Measurements from ENCODE around the gene MKX. TPM values are rescaled to one million over a fixed set of nuclear protein-coding genes. Genes with fewer than 3 reads are reported as not detected.

Gene MKX
- total and polyA plus RNA-seq, 4 donors = 0.57 to 3.0 (median 2.0) TPM; not detected in 1

DNA sequence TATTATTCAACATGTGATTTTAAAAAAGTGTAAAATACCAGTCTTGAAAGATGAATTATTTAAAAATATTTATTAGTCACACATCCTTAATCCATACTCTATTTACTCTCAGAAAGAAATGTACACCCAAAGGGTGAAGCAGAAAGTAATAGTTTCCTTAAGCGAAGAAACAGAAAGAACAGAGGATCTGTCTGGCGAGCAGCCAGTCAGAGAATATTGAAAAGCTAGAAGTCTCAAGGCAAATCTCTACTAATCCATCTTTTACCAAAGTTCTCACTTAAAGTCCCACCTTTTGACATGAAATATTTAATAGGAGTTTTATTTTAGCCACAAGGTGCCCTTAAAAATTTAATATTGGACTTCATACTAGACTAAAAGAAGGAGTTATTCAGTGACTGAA, 46.7 kb downstream of the MKX start:
- WGBS = 98% methylated on average over 2 of the region's 2 CpGs
- no peak overlapping the region for H3K4me3 ChIP-seq (ENCODE audit: low read depth in 1 of 3, low read length in 3 of 3)
- no peaks in the 10 kb centered on the region for H3K36me3 ChIP-seq (ENCODE audit: control insufficient read depth in 4 of 4, insufficient read depth in 3 of 4, low read depth in 1 of 4, low read length in 3 of 4)
- TF ChIP-seq SP1 (IDR thresholded peaks at IDR 0.05) (no peak), YY1 (IDR thresholded peaks at IDR 0.05) (no peak), HNF4A (conservative IDR thresholded peaks at IDR 0.05) (no peak), HNF4G (IDR thresholded peaks at IDR 0.05) (no peak), JUND (IDR thresholded peaks at IDR 0.05) (no peak), FOXA2 (IDR thresholded peaks at IDR 0.05) (no peak), RAD21 (IDR thresholded peaks at IDR 0.05) (no peak), TAF1 (conservative IDR thresholded peaks at IDR 0.05) (no peak), EGR1 (IDR thresholded peaks at IDR 0.05; ENCODE audit: low read depth in 2 of 2) (no peak)
- TF ChIP-seq, protein P1, sequence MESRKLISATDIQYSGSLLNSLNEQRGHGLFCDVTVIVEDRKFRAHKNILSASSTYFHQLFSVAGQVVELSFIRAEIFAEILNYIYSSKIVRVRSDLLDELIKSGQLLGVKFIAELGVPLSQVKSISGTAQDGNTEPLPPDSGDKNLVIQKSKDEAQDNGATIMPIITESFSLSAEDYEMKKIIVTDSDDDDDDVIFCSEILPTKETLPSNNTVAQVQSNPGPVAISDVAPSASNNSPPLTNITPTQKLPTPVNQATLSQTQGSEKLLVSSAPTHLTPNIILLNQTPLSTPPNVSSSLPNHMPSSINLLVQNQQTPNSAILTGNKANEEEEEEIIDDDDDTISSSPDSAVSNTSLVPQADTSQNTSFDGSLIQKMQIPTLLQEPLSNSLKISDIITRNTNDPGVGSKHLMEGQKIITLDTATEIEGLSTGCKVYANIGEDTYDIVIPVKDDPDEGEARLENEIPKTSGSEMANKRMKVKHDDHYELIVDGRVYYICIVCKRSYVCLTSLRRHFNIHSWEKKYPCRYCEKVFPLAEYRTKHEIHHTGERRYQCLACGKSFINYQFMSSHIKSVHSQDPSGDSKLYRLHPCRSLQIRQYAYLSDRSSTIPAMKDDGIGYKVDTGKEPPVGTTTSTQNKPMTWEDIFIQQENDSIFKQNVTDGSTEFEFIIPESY (IDR thresholded peaks at IDR 0.05) = no peak
- TF ChIP-seq, protein P2, sequence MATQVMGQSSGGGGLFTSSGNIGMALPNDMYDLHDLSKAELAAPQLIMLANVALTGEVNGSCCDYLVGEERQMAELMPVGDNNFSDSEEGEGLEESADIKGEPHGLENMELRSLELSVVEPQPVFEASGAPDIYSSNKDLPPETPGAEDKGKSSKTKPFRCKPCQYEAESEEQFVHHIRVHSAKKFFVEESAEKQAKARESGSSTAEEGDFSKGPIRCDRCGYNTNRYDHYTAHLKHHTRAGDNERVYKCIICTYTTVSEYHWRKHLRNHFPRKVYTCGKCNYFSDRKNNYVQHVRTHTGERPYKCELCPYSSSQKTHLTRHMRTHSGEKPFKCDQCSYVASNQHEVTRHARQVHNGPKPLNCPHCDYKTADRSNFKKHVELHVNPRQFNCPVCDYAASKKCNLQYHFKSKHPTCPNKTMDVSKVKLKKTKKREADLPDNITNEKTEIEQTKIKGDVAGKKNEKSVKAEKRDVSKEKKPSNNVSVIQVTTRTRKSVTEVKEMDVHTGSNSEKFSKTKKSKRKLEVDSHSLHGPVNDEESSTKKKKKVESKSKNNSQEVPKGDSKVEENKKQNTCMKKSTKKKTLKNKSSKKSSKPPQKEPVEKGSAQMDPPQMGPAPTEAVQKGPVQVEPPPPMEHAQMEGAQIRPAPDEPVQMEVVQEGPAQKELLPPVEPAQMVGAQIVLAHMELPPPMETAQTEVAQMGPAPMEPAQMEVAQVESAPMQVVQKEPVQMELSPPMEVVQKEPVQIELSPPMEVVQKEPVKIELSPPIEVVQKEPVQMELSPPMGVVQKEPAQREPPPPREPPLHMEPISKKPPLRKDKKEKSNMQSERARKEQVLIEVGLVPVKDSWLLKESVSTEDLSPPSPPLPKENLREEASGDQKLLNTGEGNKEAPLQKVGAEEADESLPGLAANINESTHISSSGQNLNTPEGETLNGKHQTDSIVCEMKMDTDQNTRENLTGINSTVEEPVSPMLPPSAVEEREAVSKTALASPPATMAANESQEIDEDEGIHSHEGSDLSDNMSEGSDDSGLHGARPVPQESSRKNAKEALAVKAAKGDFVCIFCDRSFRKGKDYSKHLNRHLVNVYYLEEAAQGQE (IDR thresholded peaks at IDR 0.05) = no peak
- TF ChIP-seq, protein P3, sequence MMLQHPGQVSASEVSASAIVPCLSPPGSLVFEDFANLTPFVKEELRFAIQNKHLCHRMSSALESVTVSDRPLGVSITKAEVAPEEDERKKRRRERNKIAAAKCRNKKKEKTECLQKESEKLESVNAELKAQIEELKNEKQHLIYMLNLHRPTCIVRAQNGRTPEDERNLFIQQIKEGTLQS (IDR thresholded peaks at IDR 0.05) = no peak
- H3K9me3 ChIP-seq (ENCODE audit: control insufficient read depth in 4 of 4, low read length in 3 of 4) = no peaks in the 10 kb centered on the region
- H3K4me1 ChIP-seq (ENCODE audit: control insufficient read depth in 4 of 4, insufficient read depth in 4 of 4, low read length in 3 of 4) = peaks cover 0 to 12% (median 3%) of the 10 kb centered on the region in 4 donors
- no peak for DNase-seq (ENCODE audit: low spot score)
- no peak overlapping the region for H3K9ac ChIP-seq (ENCODE audit: low read depth in 1 of 2, low read length in 2 of 2)
- H3K27me3 ChIP-seq (ENCODE audit: control insufficient read depth in 4 of 4, insufficient read depth in 4 of 4, low read length in 3 of 4) = no peaks in the 10 kb centered on the region
- no peak overlapping the region for H3K27ac ChIP-seq (ENCODE audit: low read depth in 1 of 2, low read length in 2 of 2)

DNA sequence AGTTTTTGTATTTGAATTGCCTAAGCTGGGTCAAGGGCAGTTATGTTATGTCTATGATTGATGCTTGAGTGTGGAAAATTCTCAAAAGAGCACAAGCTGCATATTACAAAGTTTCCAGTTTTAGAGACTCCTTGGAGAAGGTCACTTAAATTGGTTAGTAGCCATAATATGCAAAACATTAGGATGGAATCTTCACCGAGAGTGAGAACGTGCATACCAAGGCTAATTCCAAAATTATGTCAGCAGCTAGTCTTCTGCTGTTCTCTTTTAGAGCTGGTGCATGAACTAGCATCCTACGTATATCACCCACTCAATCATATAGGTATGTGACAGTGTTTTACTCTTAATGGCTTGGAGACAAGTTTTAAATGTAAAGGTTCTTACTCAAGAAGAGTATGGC, 49.2 kb downstream of the MKX start:
- no peak for DNase-seq (ENCODE audit: low spot score)
- Histone ChIP-seq H3K36me3 (ENCODE audit: control insufficient read depth in 4 of 4, insufficient read depth in 3 of 4, low read depth in 1 of 4, low read length in 3 of 4) (no peaks in the 10 kb centered on the region), H3K27me3 (ENCODE audit: control insufficient read depth in 4 of 4, insufficient read depth in 4 of 4, low read length in 3 of 4) (no peaks in the 10 kb centered on the region), H3K4me3 (ENCODE audit: low read depth in 1 of 3, low read length in 3 of 3) (no peak overlapping the region), H3K9me3 (ENCODE audit: control insufficient read depth in 4 of 4, low read length in 3 of 4) (no peaks in the 10 kb centered on the region), H3K4me1 (ENCODE audit: control insufficient read depth in 4 of 4, insufficient read depth in 4 of 4, low read length in 3 of 4) (peaks cover 0 to 12% (median 3%) of the 10 kb centered on the region in 4 donors), H3K9ac (ENCODE audit: low read depth in 1 of 2, low read length in 2 of 2) (no peak overlapping the region), H3K27ac (ENCODE audit: low read depth in 1 of 2, low read length in 2 of 2) (no peak overlapping the region)
- TF ChIP-seq RAD21 (IDR thresholded peaks at IDR 0.05) = no peak
- TF ChIP-seq TAF1 (conservative IDR thresholded peaks at IDR 0.05) = no peak
- TF ChIP-seq, protein P1 (IDR thresholded peaks at IDR 0.05) = no peak
- no peak for TF ChIP-seq FOXA1 (IDR thresholded peaks at IDR 0.05)
- 93% methylated on average over 3 of the region's 3 CpGs for WGBS

Data from liver (tissue), 9 donors.